ENCODE data around the gene GRAP2.

The GRAP2 gene

GRCh38 chr22:39972641-39973040 is 71.8 kb downstream of the GRAP2 start:
- no peaks in the 10 kb centered on the region for H3K9me3 ChIP-seq (ENCODE audit: insufficient read depth, low read depth, low read length)
- H4K20me1 ChIP-seq (ENCODE audit: insufficient read depth, low read length, poor library complexity, severe bottlenecking), result no peaks in the 10 kb centered on the region
- no peaks in the 10 kb centered on the region for H3F3A ChIP-seq (ENCODE audit: low read depth)
- H3K36me3 ChIP-seq (ENCODE audit: insufficient read depth, low read length), result peaks cover 69% of the 10 kb centered on the region
- no peak overlapping the region for H3K4me3 ChIP-seq (ENCODE audit: low read length, poor library complexity, severe bottlenecking)
- TF ChIP-seq CTCF (conservative IDR thresholded peaks at IDR 0.05; ENCODE audit: low read length) (no peak), EZH2phosphoT487 (IDR thresholded peaks at IDR 0.05; ENCODE audit: borderline replicate concordance) (no peak)
- no peaks in the 10 kb centered on the region for H3K79me2 ChIP-seq (ENCODE audit: insufficient read depth, low read length)
- H3K9me2 ChIP-seq (replicated peaks; ENCODE audit: low read depth, low read length), result no peaks in the 10 kb centered on the region
- H3K4me2 ChIP-seq (ENCODE audit: low read depth, low read length, poor library complexity, severe bottlenecking), result no peak overlapping the region
- no peak overlapping the region for H3K9ac ChIP-seq (ENCODE audit: low read depth, low read length, poor library complexity, severe bottlenecking)
- H3K4me1 ChIP-seq (ENCODE audit: insufficient read depth, low read length, poor library complexity, severe bottlenecking), result no peaks in the 10 kb centered on the region
- H2AFZ ChIP-seq (ENCODE audit: low read length), result no peak overlapping the region
- H3K27me3 ChIP-seq (ENCODE audit: insufficient read depth, low read length, poor library complexity, severe bottlenecking), result no peaks in the 10 kb centered on the region

GRCh38 chr22:39973656-39974055 is 72.8 kb downstream of the GRAP2 start:
- Histone ChIP-seq H3K9ac (ENCODE audit: low read depth, low read length, poor library complexity, severe bottlenecking) (no peak overlapping the region), H3F3A (ENCODE audit: low read depth) (no peaks in the 10 kb centered on the region), H4K20me1 (ENCODE audit: insufficient read depth, low read length, poor library complexity, severe bottlenecking) (no peaks in the 10 kb centered on the region), H3K27me3 (ENCODE audit: insufficient read depth, low read length, poor library complexity, severe bottlenecking) (no peaks in the 10 kb centered on the region), H3K36me3 (ENCODE audit: insufficient read depth, low read length) (peaks cover 59% of the 10 kb centered on the region), H3K9me3 (ENCODE audit: insufficient read depth, low read depth, low read length) (no peaks in the 10 kb centered on the region), H3K79me2 (ENCODE audit: insufficient read depth, low read length) (no peaks in the 10 kb centered on the region), H3K4me1 (ENCODE audit: insufficient read depth, low read length, poor library complexity, severe bottlenecking) (no peaks in the 10 kb centered on the region), H2AFZ (ENCODE audit: low read length) (no peak overlapping the region), H3K9me2 (replicated peaks; ENCODE audit: low read depth, low read length) (no peaks in the 10 kb centered on the region), H3K4me3 (ENCODE audit: low read length, poor library complexity, severe bottlenecking) (no peak overlapping the region), H3K4me2 (ENCODE audit: low read depth, low read length, poor library complexity, severe bottlenecking) (no peak overlapping the region)
- no peak for TF ChIP-seq EZH2phosphoT487 (IDR thresholded peaks at IDR 0.05; ENCODE audit: borderline replicate concordance)
- no peak for TF ChIP-seq CTCF (conservative IDR thresholded peaks at IDR 0.05; ENCODE audit: low read length)

GRCh38 chr22:39974065-39974464 is 73.2 kb downstream of the GRAP2 start:
- no peaks in the 10 kb centered on the region for H3K27me3 ChIP-seq (ENCODE audit: insufficient read depth, low read length, poor library complexity, severe bottlenecking)
- H3K4me3 ChIP-seq (ENCODE audit: low read length, poor library complexity, severe bottlenecking), result no peak overlapping the region
- H3K9me2 ChIP-seq (replicated peaks; ENCODE audit: low read depth, low read length), result no peaks in the 10 kb centered on the region
- no peaks in the 10 kb centered on the region for H3K79me2 ChIP-seq (ENCODE audit: insufficient read depth, low read length)
- no peak for TF ChIP-seq EZH2phosphoT487 (IDR thresholded peaks at IDR 0.05; ENCODE audit: borderline replicate concordance)
- TF ChIP-seq CTCF (conservative IDR thresholded peaks at IDR 0.05; ENCODE audit: low read length), result no peak
- H2AFZ ChIP-seq (ENCODE audit: low read length), result no peak overlapping the region
- H3K4me2 ChIP-seq (ENCODE audit: low read depth, low read length, poor library complexity, severe bottlenecking), result no peak overlapping the region
- H3K9me3 ChIP-seq (ENCODE audit: insufficient read depth, low read depth, low read length), result no peaks in the 10 kb centered on the region
- peaks cover 55% of the 10 kb centered on the region for H3K36me3 ChIP-seq (ENCODE audit: insufficient read depth, low read length)
- H3K4me1 ChIP-seq (ENCODE audit: insufficient read depth, low read length, poor library complexity, severe bottlenecking), result no peaks in the 10 kb centered on the region
- no peak overlapping the region for H3K9ac ChIP-seq (ENCODE audit: low read depth, low read length, poor library complexity, severe bottlenecking)
- H4K20me1 ChIP-seq (ENCODE audit: insufficient read depth, low read length, poor library complexity, severe bottlenecking), result no peaks in the 10 kb centered on the region
- no peaks in the 10 kb centered on the region for H3F3A ChIP-seq (ENCODE audit: low read depth)

All from Loucy (cell line).